Measurements from ENCODE around the gene DUS3L. TPM values are rescaled to one million over a fixed set of nuclear protein-coding genes. Genes with fewer than 3 reads are reported as not detected.
"Not testable (repeated sequence)": the region's sequence is repeated elsewhere in the genome, so short reads cannot be mapped to it uniquely, and the experiment has no call there.

The DUS3L gene
- total RNA-seq, 4 donors from 2014 or later: 30.6 to 46.1 (median 37.1) TPM

DNA sequence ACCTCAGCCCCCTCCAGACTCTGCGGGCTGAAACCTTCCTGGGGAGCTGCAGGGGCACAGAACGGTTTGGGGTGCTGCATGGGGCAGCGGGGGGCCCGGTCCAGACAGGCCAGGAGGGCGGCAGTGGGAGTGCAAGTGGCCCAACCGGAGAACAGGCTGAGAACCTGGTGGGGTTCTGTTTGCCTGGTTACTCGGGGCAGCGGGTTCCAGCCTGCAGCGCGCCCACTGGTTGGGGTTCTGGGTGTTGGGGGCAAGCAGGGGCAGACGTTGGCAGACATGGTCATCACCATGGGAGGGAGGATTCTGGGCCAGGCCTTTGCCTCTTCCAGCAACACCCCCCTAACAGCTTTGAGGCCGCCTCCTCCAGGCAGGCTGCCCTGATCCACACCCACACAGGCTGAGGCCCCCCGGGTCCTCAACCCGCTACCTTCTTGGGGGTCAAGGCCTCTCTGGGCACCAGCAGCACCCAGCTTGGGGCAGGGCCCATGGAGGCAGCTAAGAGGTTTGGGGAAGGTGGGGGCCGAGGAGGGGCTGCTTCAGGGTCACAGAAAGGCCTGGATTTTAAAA lies 6.3 kb downstream of the DUS3L start, which contains the start of gene PRR22:
PRR22 (minus strand) TSS at position 166 of the 567 bp plus-strand sequence; CDS start at position 80, 86 bp downstream.
- no peaks in the 10 kb centered on the region for H3K36me3 ChIP-seq
- no peaks in the 10 kb centered on the region for H3K27me3 ChIP-seq
- H3K4me3 ChIP-seq: no peak within 1 kb of the TSS
- no peaks in the 10 kb centered on the region for H3K4me1 ChIP-seq
- no peak within 1 kb of the TSS for H3K27ac ChIP-seq
- intact Hi-C loops (cut with DNase I; ENCODE audit: low total_unique reads): no loop called here
- no peaks in the 10 kb centered on the region for H3K9me3 ChIP-seq
- DNase-seq: no peak
- no peak for TF ChIP-seq POLR2A (IDR thresholded peaks at IDR 0.05)
- TF ChIP-seq, protein P1, sequence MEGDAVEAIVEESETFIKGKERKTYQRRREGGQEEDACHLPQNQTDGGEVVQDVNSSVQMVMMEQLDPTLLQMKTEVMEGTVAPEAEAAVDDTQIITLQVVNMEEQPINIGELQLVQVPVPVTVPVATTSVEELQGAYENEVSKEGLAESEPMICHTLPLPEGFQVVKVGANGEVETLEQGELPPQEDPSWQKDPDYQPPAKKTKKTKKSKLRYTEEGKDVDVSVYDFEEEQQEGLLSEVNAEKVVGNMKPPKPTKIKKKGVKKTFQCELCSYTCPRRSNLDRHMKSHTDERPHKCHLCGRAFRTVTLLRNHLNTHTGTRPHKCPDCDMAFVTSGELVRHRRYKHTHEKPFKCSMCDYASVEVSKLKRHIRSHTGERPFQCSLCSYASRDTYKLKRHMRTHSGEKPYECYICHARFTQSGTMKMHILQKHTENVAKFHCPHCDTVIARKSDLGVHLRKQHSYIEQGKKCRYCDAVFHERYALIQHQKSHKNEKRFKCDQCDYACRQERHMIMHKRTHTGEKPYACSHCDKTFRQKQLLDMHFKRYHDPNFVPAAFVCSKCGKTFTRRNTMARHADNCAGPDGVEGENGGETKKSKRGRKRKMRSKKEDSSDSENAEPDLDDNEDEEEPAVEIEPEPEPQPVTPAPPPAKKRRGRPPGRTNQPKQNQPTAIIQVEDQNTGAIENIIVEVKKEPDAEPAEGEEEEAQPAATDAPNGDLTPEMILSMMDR (IDR thresholded peaks at IDR 0.05): no peak

DNA sequence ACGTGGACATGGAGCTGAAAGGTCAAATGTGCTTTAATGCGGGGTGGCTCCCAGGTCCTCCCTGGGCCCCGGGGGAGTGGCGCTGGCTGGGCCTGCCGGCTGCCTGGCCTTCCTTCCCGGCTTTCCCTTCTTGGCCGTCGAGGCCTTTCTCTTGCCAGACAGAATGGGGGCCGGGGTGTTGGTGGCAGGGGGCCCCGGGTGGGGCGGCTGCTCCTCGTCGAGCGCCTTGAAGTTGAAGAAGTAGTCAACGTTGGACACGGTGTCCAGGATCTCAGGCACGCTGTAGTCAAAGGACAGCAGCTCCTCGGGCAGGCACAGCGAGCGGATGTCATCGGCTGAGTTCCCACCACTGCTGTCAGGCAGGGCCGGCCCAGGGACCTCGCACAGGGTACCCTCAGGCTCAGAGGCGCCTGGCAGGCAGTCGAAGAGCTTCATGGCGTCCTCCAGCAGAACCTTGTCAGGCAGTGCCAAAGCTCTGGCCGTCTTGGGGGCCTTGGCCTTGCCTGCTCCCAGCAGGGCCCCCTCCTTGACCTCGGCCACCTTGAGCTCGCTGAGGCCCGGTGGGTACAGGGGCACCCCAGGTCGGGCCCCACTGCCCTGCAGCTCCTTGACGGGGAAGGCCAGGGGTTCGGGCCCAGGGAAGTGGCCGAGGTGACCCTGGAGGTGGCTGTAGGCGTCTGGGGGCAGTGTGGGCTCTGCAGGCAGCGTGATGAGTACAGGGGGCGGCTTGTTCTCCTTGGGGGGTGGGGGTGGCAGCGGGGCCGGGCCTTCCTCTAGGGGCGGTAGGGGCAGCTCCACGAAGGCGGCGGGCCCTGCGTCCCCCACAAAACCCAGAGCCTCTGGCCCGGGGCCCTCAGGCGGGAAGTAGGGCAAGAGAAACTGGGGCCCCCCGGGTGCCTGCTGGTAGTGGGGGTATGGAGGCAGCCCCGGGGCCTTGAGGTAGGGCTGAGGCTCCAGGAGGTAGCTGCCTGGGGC lies 7.7 kb downstream of the DUS3L start:
- Histone ChIP-seq H3K27ac (no peak overlapping the region), H3K4me3 (no peak overlapping the region), H3K4me1 (no peaks in the 10 kb centered on the region), H3K9me3 (no peaks in the 10 kb centered on the region), H3K27me3 (no peaks in the 10 kb centered on the region), H3K36me3 (no peaks in the 10 kb centered on the region)
- DNase-seq: no peak
- TF ChIP-seq, protein P1 (IDR thresholded peaks at IDR 0.05): no peak
- no peak for TF ChIP-seq POLR2A (IDR thresholded peaks at IDR 0.05)
- intact Hi-C loops (cut with DNase I; ENCODE audit: low total_unique reads): no loop called here

DNA sequence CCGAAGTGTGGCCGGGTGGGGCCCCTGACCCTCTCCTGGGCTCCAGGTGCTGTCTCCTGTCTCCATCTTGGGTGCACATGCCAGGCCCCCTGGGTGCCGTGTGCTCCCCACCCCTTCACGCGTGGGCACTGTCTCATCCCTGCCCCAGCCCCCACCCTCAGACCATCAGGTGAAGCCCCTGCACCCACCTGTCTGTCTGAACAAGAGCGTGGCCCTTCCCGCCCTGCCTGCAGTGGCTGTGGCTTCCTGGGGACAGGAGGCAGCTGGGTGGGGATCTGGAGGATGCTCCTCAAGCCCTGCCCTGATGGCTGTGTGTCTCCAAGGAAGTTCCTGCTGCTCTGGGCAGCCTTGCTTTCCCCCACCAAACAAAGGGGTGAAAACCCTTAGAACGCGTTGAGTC lies 8.6 kb downstream of the DUS3L start:
- intact Hi-C loops (cut with DNase I; ENCODE audit: low total_unique reads): no loop called here
- no peaks in the 10 kb centered on the region for H3K27me3 ChIP-seq

DNA sequence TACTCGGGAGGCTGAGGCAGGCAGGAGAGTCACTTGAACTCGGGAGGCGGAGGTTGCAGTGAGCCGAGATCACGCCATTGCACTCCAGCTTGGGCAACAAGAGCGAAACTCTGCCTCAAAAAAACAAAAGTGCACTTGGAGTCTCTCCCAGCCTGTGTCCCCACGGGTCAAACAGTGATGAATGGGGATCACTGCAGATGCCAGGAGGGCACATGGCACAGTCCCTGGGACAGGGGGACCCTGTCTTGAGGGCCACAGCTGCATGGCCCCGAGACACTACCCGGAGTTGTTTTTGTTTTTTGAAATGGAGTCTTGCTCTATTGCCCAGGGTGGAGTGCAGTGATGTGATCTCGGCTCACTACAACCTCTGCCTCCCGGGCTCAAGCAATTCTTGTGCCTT lies 10.0 kb downstream of the DUS3L start:
- intact Hi-C loops (cut with DNase I; ENCODE audit: low total_unique reads): not testable (repeated sequence)

More for the DNA sequence above, 8.6 kb downstream of the DUS3L start:
- no peak for DNase-seq
- Histone ChIP-seq H3K27ac (no peak overlapping the region), H3K4me3 (no peak overlapping the region), H3K4me1 (no peaks in the 10 kb centered on the region), H3K9me3 (no peaks in the 10 kb centered on the region), H3K36me3 (no peaks in the 10 kb centered on the region)
- TF ChIP-seq, protein P1 (IDR thresholded peaks at IDR 0.05): no peak
- no peak for TF ChIP-seq POLR2A (IDR thresholded peaks at IDR 0.05)

DNA sequence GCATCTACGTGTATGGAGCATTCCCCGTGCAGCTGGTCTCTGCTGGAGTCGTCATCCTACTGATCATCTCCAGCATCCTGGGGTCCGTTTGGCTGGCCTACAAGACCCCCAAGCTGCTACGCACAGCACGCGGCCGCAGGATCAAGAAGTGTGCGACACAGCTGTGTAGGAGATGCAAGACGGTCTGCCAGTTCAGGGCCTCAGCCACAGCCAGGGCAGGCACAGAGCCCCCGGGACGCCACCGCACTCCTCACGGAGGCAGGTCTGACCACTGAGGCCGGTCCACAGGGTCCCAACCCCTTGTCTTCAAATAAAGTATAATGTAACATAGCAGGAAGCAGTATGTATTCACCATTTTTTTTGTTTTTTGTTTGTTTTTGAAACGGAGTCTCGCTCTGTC lies 12.6 kb downstream of the DUS3L start:
- no peaks in the 10 kb centered on the region for H3K4me1 ChIP-seq
- intact Hi-C loops (cut with DNase I; ENCODE audit: low total_unique reads): no loop called here
- no peak overlapping the region for H3K27ac ChIP-seq
- H3K9me3 ChIP-seq: no peaks in the 10 kb centered on the region
- no peak for TF ChIP-seq POLR2A (IDR thresholded peaks at IDR 0.05)
- TF ChIP-seq, protein P1 (IDR thresholded peaks at IDR 0.05): no peak
- DNase-seq: no peak
- no peaks in the 10 kb centered on the region for H3K27me3 ChIP-seq
- no peaks in the 10 kb centered on the region for H3K36me3 ChIP-seq
- no peak overlapping the region for H3K4me3 ChIP-seq

More for the DNA sequence above, 10.0 kb downstream of the DUS3L start:
- H3K27ac ChIP-seq, DNase-seq, H3K4me1 ChIP-seq, H3K9me3 ChIP-seq, H3K27me3 ChIP-seq, H3K36me3 ChIP-seq, H3K4me3 ChIP-seq: not testable (repeated sequence)
